ENCODE measurements around the gene TMC5. TPM values are rescaled to one million over a fixed set of nuclear protein-coding genes. Genes with fewer than 3 reads are reported as not detected.
"Not testable (repeated sequence)": the region's sequence is repeated elsewhere in the genome, so short reads cannot be mapped to it uniquely, and the experiment has no call there.

The TMC5 gene
- total RNA-seq, 2 experiments from 2014 or later = not detected

GRCh38 chr16:19384656-19385055 lies 33.0 kb upstream of the TMC5 start:
- no peaks in the 10 kb centered on the region for H3K36me3 ChIP-seq (ENCODE audit: insufficient read depth, low read length)
- no peaks in the 10 kb centered on the region for H3K9me3 Mint-ChIP-seq
- POLR2A ChIA-PET = no interaction called here
- ATAC-seq (ENCODE audit: poor library complexity) (no peak), DNase-seq (no peak)
- no peak overlapping the region for H3K4me3 Mint-ChIP-seq
- no peak overlapping the region for H3K27ac ChIP-seq (ENCODE audit: low read depth in 1 of 2, low read length in 2 of 2)
- H3K9me3 ChIP-seq (ENCODE audit: control insufficient read depth in 1 of 2, insufficient read depth in 1 of 2, low read length in 2 of 2) = no peaks in the 10 kb centered on the region
- intact Hi-C loops (cut with DNase I, micrococcal nuclease) = no loop called here
- peaks cover 19% of the 10 kb centered on the region for H3K4me1 ChIP-seq (ENCODE audit: insufficient read depth, low read length)
- H3K36me3 Mint-ChIP-seq (ENCODE audit: low read depth) = no peaks in the 10 kb centered on the region
- TF ChIP-seq CTCF (IDR thresholded peaks at IDR 0.05) = no peak
- H3K27me3 ChIP-seq (ENCODE audit: control insufficient read depth in 1 of 2, insufficient read depth in 2 of 2, low read length in 2 of 2) = no peaks in the 10 kb centered on the region
- peaks cover 7% of the 10 kb centered on the region for H3K4me1 Mint-ChIP-seq (ENCODE audit: low read depth)
- H3K4me3 ChIP-seq (ENCODE audit: low read length) = no peak overlapping the region
- H3K27me3 Mint-ChIP-seq = peaks cover 36% of the 10 kb centered on the region
- no peak overlapping the region for H3K27ac Mint-ChIP-seq
- CTCF ChIA-PET = no interaction called here

GRCh38 chr16:19386525-19386924 lies 31.2 kb upstream of the TMC5 start:
- Mint-ChIP-seq H3K9me3 (no peaks in the 10 kb centered on the region), H3K4me1 (ENCODE audit: low read depth) (no peaks in the 10 kb centered on the region), H3K36me3 (ENCODE audit: low read depth) (no peaks in the 10 kb centered on the region), H3K4me3 (no peak overlapping the region), H3K27me3 (peaks cover 36% of the 10 kb centered on the region), H3K27ac (no peak overlapping the region)
- intact Hi-C loops (cut with DNase I, micrococcal nuclease) = no loop called here
- H3K27me3 ChIP-seq (ENCODE audit: control insufficient read depth in 1 of 2, insufficient read depth in 2 of 2, low read length in 2 of 2) = no peaks in the 10 kb centered on the region
- CTCF ChIA-PET = interaction anchor here (1.1 kb wide), 1 partner anchor 11 kb away, joined by 3 read pairs; no protein-coding TSS in a partner anchor
- H3K4me1 ChIP-seq (ENCODE audit: insufficient read depth, low read length) = peaks cover 11% of the 10 kb centered on the region
- H3K36me3 ChIP-seq (ENCODE audit: insufficient read depth, low read length) = no peaks in the 10 kb centered on the region
- no peak overlapping the region for H3K27ac ChIP-seq (ENCODE audit: low read depth in 1 of 2, low read length in 2 of 2)
- ATAC-seq (ENCODE audit: poor library complexity) = no peak
- TF ChIP-seq CTCF (IDR thresholded peaks at IDR 0.05) = no peak
- H3K9me3 ChIP-seq (ENCODE audit: control insufficient read depth in 1 of 2, insufficient read depth in 1 of 2, low read length in 2 of 2) = no peaks in the 10 kb centered on the region
- POLR2A ChIA-PET = no interaction called here
- no peak overlapping the region for H3K4me3 ChIP-seq (ENCODE audit: low read length)
- no peak for DNase-seq

- H3K4me3 ChIP-seq (ENCODE audit: low read length) = no peak overlapping the region
- intact Hi-C loops (cut with DNase I, micrococcal nuclease) = no loop called here
- TF ChIP-seq CTCF (IDR thresholded peaks at IDR 0.05) = no peak
- ATAC-seq (ENCODE audit: poor library complexity) (no peak), DNase-seq (peak in 10 of 14 experiments; percentile 3 to 60 (median 24))
- Mint-ChIP-seq H3K4me1 (ENCODE audit: low read depth) (no peaks in the 10 kb centered on the region), H3K4me3 (no peak overlapping the region), H3K27me3 (peaks cover 27% of the 10 kb centered on the region), H3K36me3 (ENCODE audit: low read depth) (no peaks in the 10 kb centered on the region), H3K9me3 (no peaks in the 10 kb centered on the region), H3K27ac (no peak overlapping the region)
- no peaks in the 10 kb centered on the region for H3K36me3 ChIP-seq (ENCODE audit: insufficient read depth, low read length)
- peaks cover 4 to 6% of the 10 kb centered on the region in 2 experiments for H3K27me3 ChIP-seq (ENCODE audit: control insufficient read depth in 1 of 2, insufficient read depth in 2 of 2, low read length in 2 of 2)
- H3K4me1 ChIP-seq (ENCODE audit: insufficient read depth, low read length) = no peaks in the 10 kb centered on the region
- CTCF ChIA-PET = no interaction called here
- H3K9me3 ChIP-seq (ENCODE audit: control insufficient read depth in 1 of 2, insufficient read depth in 1 of 2, low read length in 2 of 2) = no peaks in the 10 kb centered on the region
- POLR2A ChIA-PET = no interaction called here
- no peak overlapping the region for H3K27ac ChIP-seq (ENCODE audit: low read depth in 1 of 2, low read length in 2 of 2)
These were observed 28.4 kb upstream of the TMC5 start for GRCh38 chr16:19389246-19389645.

- not testable (repeated sequence) for H3K4me3 Mint-ChIP-seq
- H3K27me3 Mint-ChIP-seq = peaks cover 28% of the 10 kb centered on the region
These were observed 26.4 kb upstream of the TMC5 start for GRCh38 chr16:19391185-19391776.

More at GRCh38 chr16:19391185-19391776, 26.4 kb upstream of the TMC5 start:
- H3K27ac Mint-ChIP-seq; H3K4me3 ChIP-seq (ENCODE audit: low read length); H3K4me1 Mint-ChIP-seq (ENCODE audit: low read depth); H3K36me3 Mint-ChIP-seq (ENCODE audit: low read depth); H3K9me3 ChIP-seq (ENCODE audit: control insufficient read depth in 1 of 2, insufficient read depth in 1 of 2, low read length in 2 of 2); intact Hi-C loops (cut with DNase I, micrococcal nuclease); DNase-seq; H3K36me3 ChIP-seq (ENCODE audit: insufficient read depth, low read length); CTCF ChIA-PET; POLR2A ChIA-PET; H3K9me3 Mint-ChIP-seq; H3K4me1 ChIP-seq (ENCODE audit: insufficient read depth, low read length); H3K27me3 ChIP-seq (ENCODE audit: control insufficient read depth in 1 of 2, insufficient read depth in 2 of 2, low read length in 2 of 2); ATAC-seq (ENCODE audit: poor library complexity); H3K27ac ChIP-seq (ENCODE audit: low read depth in 1 of 2, low read length in 2 of 2): not testable (repeated sequence)
